Right lobe of liver (tissue), 4 donors: Measurements from ENCODE around the gene ARHGEF16.

Experiments used
- CTCF ChIP-seq, 4 donors: fragments of 200-600 bp in 3 of 4; fragments of 450-650 bp in 1 of 4; IDR thresholded peaks; one replicate each; pipeline versions ENCODE4 v1.5.1 to v1.8.0; 2016 to 2022; ENCODE audit warnings: antibody characterized with exemption in 4 of 4, mild to moderate bottlenecking in 2 of 4
- POLR2A ChIP-seq: fragments of 450-650 bp; IDR thresholded peaks from one replicate; pipeline ENCODE4 v1.6.1; 2017; ENCODE audit warnings: antibody characterized with exemption, mild to moderate bottlenecking
- donor health status: DM: no; HTN: no; CAD: no.
- donor health status: DM: no; HTN: no; CAD: no.
- donor health status: DM: no; HTN: yes; CAD: no.

GRCh38 chr1:3422638-3423037, 31.8 kb upstream of the ARHGEF16 start:
- TF ChIP-seq CTCF (IDR thresholded peaks at IDR 0.05) (no peak), POLR2A (no peak)
